Measurements from ENCODE around the gene PLXNA2. TPM values are rescaled to one million over a fixed set of nuclear protein-coding genes. Genes with fewer than 3 reads are reported as not detected.

PLXNA2 gene
- total and polyA plus RNA-seq, 2 donors (not counting 3 experiments of a cell fraction or from before 2014, with no cell fraction given) = 42.6 to 229 TPM

GRCh38 chr1:208078752-208079151 is 165.4 kb downstream of the PLXNA2 start:
- Histone ChIP-seq H3K4me2 (ENCODE audit: insufficient read depth, low read length) (no peak overlapping the region), H4K20me1 (replicated peaks; ENCODE audit: control insufficient read depth, extremely low read depth, insufficient read depth, low read length) (no peaks in the 10 kb centered on the region), H3K9me3 (replicated peaks; ENCODE audit: control insufficient read depth, insufficient read depth, low read length) (no peaks in the 10 kb centered on the region), H3K9ac (replicated peaks; ENCODE audit: extremely low read depth, insufficient read depth, low read length) (no peak overlapping the region), H2AFZ (ENCODE audit: low read depth, low read length) (no peak overlapping the region), H3K4me1 (ENCODE audit: control insufficient read depth, extremely low read depth, insufficient read depth, low read length) (no peaks in the 10 kb centered on the region), H3K27ac (ENCODE audit: insufficient read depth, low read depth, low read length) (no peak overlapping the region), H3K36me3 (ENCODE audit: control insufficient read depth in 2 of 2, extremely low read depth in 1 of 2, insufficient read depth in 2 of 2, low read length in 2 of 2) (peaks cover 26 to 45% of the 10 kb centered on the region in 2 experiments), H3K27me3 (ENCODE audit: control insufficient read depth in 2 of 2, insufficient read depth in 2 of 2, low read length in 2 of 2) (no peaks in the 10 kb centered on the region), H3K79me2 (ENCODE audit: control insufficient read depth, insufficient read depth, low read length) (no peaks in the 10 kb centered on the region), H3K4me3 (replicated peaks in 1 of 3; ENCODE audit: insufficient read depth in 1 of 3, low read depth in 1 of 3, low read length in 3 of 3) (no peak overlapping the region), H3K9me1 (replicated peaks; ENCODE audit: control insufficient read depth, extremely low read depth, insufficient read depth, low read length) (no peaks in the 10 kb centered on the region)
- intact Hi-C loops (cut with micrococcal nuclease) (no loop called here), dilution Hi-C loops (cut with MboI; ENCODE audit: extremely low pct_ligation_motif_present, low sequenced_read_pairs) (no loop called here)
- POLR2A ChIA-PET = no interaction called here
- DNase-seq (ENCODE audit: low read depth, low spot score) (no peak), FAIRE-seq (no peak)
- no peak for TF ChIP-seq JUN (IDR thresholded peaks at IDR 0.05; ENCODE audit: borderline replicate concordance, insufficient read depth, insufficient read length, low read depth)
- no peak for TF ChIP-seq MAX (IDR thresholded peaks at IDR 0.05; ENCODE audit: insufficient read depth, insufficient read length)
- no peak for TF ChIP-seq POLR2AphosphoS5 (IDR thresholded peaks at IDR 0.05; ENCODE audit: insufficient read depth, low read depth, low read length)
- TF ChIP-seq MYC (IDR thresholded peaks at IDR 0.05; ENCODE audit: low read depth, low read length) = no peak
- TF ChIP-seq GATA2 (IDR thresholded peaks at IDR 0.05; ENCODE audit: insufficient read depth, insufficient read length, low read depth, low read length) = no peak
- TF ChIP-seq FOS (IDR thresholded peaks at IDR 0.05; ENCODE audit: borderline replicate concordance, insufficient read depth, low read length) = no peak
- no peak for TF ChIP-seq CTCF (IDR thresholded peaks at IDR 0.05; ENCODE audit: extremely low read depth in 1 of 2, insufficient read depth in 1 of 2, low read depth in 1 of 2, low read length in 2 of 2)
- no peak for TF ChIP-seq EZH2 (IDR thresholded peaks at IDR 0.05; ENCODE audit: borderline replicate concordance, low read depth, low read length, severe bottlenecking)
- TF ChIP-seq POLR2A (IDR thresholded peaks at IDR 0.05; ENCODE audit: low read depth, low read length) = no peak
- no TSS peak for BruUV-seq (replicated peaks)
- CTCF ChIA-PET = no interaction called here
